8988T (cell line): ENCODE data around the gene PHACTR1.
"Not testable (repeated sequence)": the region's sequence is repeated elsewhere in the genome, so short reads cannot be mapped to it uniquely, and the experiment has no call there.

Experiments
- DNase-seq: peaks from one replicate; pipeline ENCODE4 v3.0.0; 2011

Gene PHACTR1

GRCh38 chr6:13216236-13217014 lies 499.9 kb downstream of the PHACTR1 start:
- no peak for DNase-seq

DNA sequence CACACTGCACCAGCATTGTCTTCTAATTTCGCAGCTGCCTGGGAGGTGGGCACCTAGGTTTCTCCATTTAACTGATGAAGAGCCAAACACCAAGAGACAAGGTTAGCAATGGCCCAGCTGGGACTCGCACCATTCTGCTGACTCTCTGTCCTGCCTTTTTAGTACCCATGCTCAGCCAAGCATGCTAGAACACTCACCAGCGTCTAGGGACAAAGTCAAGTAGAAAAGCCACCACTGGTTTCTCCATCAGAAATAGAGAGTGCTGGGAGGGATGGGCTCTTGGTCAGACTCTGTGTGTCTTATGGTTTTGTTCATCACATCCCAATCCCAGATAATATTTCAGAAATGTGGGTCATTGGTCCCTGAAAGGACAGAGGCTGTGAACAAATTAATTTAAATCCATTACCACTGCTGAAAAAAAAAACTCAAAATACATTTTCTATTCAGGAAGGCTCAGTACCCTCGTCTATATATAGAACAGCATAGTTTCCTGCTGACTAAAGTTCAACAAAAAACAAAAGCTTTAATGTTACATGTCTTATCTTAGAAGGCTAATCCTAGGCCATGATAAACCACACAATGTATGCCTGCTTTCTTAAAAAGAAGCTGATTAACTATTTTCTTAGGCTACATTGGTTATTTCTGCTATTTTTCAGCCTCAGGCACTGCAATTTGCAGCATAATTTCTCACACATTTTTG lies 500.8 kb downstream of the PHACTR1 start:
- no peak for DNase-seq

GRCh38 chr6:13220266-13220665 lies 503.7 kb downstream of the PHACTR1 start:
- no peak for DNase-seq

DNA sequence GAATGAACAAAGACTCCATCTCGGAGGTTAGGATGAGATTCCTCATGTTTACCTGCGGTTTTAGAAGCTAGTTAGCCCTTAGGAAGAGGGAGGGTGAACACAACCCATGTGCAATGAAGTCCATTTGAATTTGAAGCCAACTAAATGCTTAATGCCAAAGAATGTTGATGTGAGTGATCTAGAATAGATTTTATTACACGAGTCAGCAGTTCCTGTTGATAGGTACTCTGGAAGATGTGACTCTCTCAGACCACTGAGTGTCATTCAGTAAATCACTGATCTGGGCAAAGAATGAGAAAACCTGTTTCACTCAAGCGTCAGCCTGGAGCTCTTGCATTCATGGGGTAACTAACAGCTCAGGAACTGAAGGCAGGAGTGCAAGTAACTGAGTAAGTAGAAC lies 505.5 kb downstream of the PHACTR1 start:
- no peak for DNase-seq

GRCh38 chr6:13226071-13226470 lies 509.5 kb downstream of the PHACTR1 start:
- DNase-seq = no peak

- DNase-seq = no peak
These were observed 512.0 kb downstream of the PHACTR1 start for GRCh38 chr6:13228264-13229204.

DNA sequence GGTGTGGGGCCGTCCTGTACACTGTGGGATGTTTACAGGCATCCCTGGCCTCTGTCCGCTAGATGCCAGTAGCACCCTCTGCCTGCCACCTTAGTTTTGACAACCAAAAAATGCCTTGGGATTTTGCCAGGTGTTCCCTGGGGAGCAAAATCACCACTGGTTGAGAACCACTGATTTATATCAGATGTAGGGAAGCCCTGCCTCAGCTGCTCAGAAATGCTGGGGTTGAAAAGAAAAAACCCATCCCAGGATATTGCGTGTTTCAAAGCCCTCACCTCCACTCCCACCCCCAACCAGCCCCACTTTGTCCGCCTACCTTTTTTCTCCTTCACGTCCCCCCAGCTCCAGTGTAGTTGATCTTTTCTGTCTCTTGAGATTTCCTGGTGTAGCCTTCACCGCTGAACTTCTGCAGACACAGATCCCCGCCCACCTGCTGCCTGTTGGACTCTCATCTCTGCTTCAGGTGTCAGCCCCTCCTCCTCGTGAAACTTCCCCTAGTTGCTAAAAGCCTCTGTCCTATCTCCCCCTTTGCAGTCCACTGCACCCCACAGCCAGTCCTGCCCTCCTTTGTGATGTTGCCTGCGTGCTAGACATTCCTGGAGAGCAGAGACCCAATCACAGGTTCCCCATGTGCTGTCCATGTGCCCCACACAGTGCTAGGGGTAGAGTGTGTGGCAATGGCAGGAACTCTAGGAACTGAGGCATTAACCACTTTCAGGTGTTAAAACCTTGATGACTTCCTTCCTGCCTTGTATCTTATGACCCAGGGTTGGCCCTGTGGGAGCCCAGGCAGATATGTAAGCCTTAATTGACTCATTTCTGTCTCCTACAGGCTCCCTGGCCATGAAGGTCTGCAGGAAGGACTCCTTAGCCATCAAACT lies 512.9 kb downstream of the PHACTR1 start:
- peak; percentile 32 for DNase-seq

GRCh38 chr6:13233106-13233505 lies 516.5 kb downstream of the PHACTR1 start:
- DNase-seq = no peak

DNA sequence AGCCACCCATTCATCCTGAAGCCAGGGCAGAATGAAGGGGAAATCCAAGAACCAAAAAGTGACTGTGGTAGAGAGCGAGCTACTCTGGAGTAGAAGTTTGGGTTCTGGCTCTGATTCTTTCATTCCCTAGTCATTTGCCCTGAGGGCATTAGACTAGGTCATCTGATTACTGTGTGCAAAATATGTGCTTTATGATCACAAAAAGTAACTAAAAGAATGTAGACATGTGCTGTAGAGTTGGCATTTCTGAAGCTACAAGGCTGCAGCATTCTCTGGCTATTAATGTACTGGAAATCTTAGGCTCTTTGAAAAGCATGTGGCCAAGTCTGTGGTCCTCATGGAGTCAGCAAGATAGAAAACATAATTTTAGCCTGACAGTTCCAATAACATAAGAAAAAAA lies 517.6 kb downstream of the PHACTR1 start:
- no peak for DNase-seq

- no peak for DNase-seq
These were observed 518.8 kb downstream of the PHACTR1 start for GRCh38 chr6:13235339-13235738.

DNA sequence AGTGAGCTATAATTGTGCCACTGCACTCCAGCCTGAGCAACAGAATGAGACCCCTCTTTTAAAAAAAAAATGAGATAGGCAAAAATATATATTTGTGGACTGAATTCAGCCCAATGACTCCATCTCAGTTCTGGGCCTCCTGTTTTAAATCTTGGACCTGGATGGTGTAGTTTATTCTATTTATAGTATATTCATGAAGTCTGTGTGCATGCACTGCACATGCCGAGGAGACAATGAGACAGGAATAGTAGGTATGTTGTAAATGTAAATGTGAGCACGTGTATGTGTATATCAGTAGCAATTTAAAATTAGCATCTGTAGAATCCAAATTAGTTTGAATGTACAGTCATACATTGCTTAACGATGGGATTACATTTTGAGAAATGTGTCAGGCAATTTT lies 520.8 kb downstream of the PHACTR1 start:
- no peak for DNase-seq

GRCh38 chr6:13238017-13238416 lies 521.5 kb downstream of the PHACTR1 start:
- no peak for DNase-seq

- no peak for DNase-seq
These were observed 522.2 kb downstream of the PHACTR1 start for GRCh38 chr6:13238640-13239216.

DNA sequence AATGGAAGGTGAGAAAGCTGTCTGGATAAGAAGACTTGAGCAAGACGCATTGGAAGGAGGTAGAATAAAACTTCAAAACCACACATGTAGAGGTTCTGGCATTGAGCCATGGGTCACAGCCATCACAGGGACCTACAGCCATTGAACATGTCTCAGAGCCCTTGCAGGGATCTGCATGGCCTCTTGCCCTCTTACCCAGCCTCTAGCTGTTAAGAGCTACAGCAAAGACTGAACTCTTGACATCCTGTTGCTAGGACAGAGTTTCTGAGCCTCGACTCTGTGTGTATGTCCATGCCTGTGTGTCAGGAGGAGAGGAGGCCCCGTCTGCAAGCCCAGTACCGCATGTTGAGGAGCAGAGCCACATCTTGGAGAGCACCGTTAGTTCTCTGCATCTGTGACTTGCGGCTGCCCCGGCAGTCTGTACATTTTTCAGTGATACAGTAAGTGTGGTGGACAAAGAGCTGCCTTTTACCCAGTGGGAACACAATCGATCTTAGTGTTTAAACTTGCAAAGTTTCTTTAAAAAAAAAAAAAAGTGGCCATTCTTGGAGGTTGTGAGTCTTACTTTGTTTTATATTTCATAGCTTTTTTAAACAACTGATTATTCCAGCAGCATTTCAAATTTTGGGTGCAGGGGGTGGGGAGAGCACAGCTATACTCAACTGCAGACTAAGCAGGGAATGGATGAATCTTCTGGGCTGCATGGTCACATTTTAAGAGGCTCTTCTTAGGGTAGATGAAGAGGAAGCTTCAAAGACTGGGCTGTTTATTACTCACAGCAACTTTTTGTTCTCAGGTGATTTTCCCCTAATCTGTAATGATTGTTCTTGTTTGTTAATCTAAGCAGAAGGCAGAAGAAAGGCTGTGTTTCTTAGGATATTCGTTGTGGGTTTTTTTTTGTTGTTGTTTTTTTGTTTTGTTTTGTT lies 523.2 kb downstream of the PHACTR1 start:
- no peak for DNase-seq

- DNase-seq = no peak
These were observed 524.8 kb downstream of the PHACTR1 start for GRCh38 chr6:13241364-13241763.

- no peak for DNase-seq
These were observed 525.6 kb downstream of the PHACTR1 start for GRCh38 chr6:13242178-13242577.

- no peak for DNase-seq
These were observed 526.0 kb downstream of the PHACTR1 start for GRCh38 chr6:13242590-13242989.

DNA sequence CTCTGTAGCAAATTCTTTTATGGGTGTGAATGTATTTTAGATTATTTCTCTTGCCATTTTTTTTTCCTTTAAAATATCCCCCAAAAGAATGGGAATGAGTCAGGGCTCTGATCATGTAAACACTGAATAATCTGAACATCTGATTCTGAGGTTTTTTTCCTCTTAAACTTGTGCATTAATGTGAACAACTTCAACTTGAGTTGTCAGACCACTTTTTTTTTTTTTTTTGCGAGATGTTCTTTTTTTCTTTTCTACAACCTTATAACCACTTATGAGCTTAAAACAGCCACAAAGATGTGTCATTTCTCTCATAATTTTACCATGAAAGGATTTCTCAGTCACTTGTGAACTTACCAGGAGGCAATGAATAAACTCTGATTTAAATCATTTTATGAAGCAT lies 526.5 kb downstream of the PHACTR1 start:
- no peak for DNase-seq

GRCh38 chr6:13243745-13244144 lies 527.2 kb downstream of the PHACTR1 start:
- DNase-seq = not testable (repeated sequence)

GRCh38 chr6:13247627-13248026 lies 531.1 kb downstream of the PHACTR1 start:
- no peak for DNase-seq

DNA sequence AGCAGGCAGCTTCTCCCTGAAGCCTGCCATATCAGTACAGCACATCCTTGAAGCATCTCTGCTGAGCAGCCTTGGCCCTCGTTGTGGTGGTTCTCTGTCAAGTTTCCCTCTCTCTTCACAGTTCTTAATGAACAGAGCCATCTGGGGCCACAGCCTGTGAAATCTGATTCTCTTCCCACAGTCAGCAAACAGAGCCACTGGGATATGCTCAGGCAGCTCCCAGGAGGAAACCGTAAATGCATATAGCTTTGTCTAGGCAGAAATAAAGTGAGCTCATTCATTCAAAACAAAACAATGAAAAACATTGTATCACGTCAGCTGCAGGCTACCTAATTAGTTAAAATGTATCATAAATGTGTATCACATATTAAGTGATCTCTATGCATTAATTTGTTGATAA lies 531.5 kb downstream of the PHACTR1 start:
- DNase-seq = no peak
